Kidney tubule cell (primary cell): Measurements from ENCODE around the gene PFN4.
"Not testable (repeated sequence)": the region's sequence is repeated elsewhere in the genome, so short reads cannot be mapped to it uniquely, and the experiment has no call there.

Experiments used
- DNase-seq: peaks from one replicate; pipeline ENCODE4 v3.0.0-alpha.2; 2018; ENCODE audit warnings: low spot score

The PFN4 gene

GRCh38 chr2:24111407-24111901 lies 11.7 kb downstream of the PFN4 start:
- DNase-seq, result peak; percentile 78

GRCh38 chr2:24110660-24111303 lies 12.4 kb downstream of the PFN4 start:
- no peak for DNase-seq

GRCh38 chr2:24109431-24109830 lies 13.7 kb downstream of the PFN4 start:
- DNase-seq, result not testable (repeated sequence)

GRCh38 chr2:24107336-24107735 lies 15.8 kb downstream of the PFN4 start:
- DNase-seq, result no peak

- no peak for DNase-seq
Observed at GRCh38 chr2:24106786-24107185, 16.3 kb downstream of the PFN4 start.

GRCh38 chr2:24105816-24106215 lies 17.3 kb downstream of the PFN4 start:
- DNase-seq, result no peak

- DNase-seq, result peak; percentile 35
Observed at GRCh38 chr2:24104906-24105305, 18.2 kb downstream of the PFN4 start.

- no peak for DNase-seq
Observed at GRCh38 chr2:24104110-24104650, 19.0 kb downstream of the PFN4 start.

- no peak for DNase-seq
Observed at GRCh38 chr2:24102677-24103076, 20.5 kb downstream of the PFN4 start.

- DNase-seq, result no peak
Observed at GRCh38 chr2:24101992-24102391, 21.1 kb downstream of the PFN4 start.

GRCh38 chr2:24100732-24101131 lies 22.4 kb downstream of the PFN4 start:
- not testable (repeated sequence) for DNase-seq

- DNase-seq, result not testable (repeated sequence)
Observed at GRCh38 chr2:24095171-24095677, 27.9 kb downstream of the PFN4 start.

- DNase-seq, result not testable (repeated sequence)
Observed at GRCh38 chr2:24093270-24093669, 29.9 kb downstream of the PFN4 start.

- DNase-seq, result no peak
Observed at GRCh38 chr2:24088821-24089359, 34.2 kb downstream of the PFN4 start.

- DNase-seq, result no peak
Observed at GRCh38 chr2:24087032-24087431, 36.1 kb downstream of the PFN4 start.

- DNase-seq, result no peak
Observed at GRCh38 chr2:24086241-24086640, 36.9 kb downstream of the PFN4 start.

- no peak for DNase-seq
Observed at GRCh38 chr2:24085200-24085489, 38.0 kb downstream of the PFN4 start.

- peak; percentile 92 for DNase-seq
Observed at GRCh38 chr2:24084386-24085199, 38.5 kb downstream of the PFN4 start, which contains the start of gene TP53I3. Gene TP53I3 (minus strand): TSS chr2:24084834. CDS start chr2:24084326, 508 bp downstream.

GRCh38 chr2:24083567-24084385 lies 39.4 kb downstream of the PFN4 start:
- DNase-seq, result peak; percentile 92

- DNase-seq, result no peak
Observed at GRCh38 chr2:24082787-24083566, 40.2 kb downstream of the PFN4 start.

GRCh38 chr2:24080701-24081100 lies 42.4 kb downstream of the PFN4 start:
- no peak for DNase-seq
